HG03571 (cell line): ENCODE results near the gene RECQL.

ENCODE experiments used
- ATAC-seq: cut with Tn5 transposase; IDR thresholded peaks from one replicate; pipeline ENCODE4 v1.9.1; 2021; ENCODE audit not compliant: unreplicated experiment

RECQL gene

GRCh38 chr12:21501258-21502163 lies at the start of gene RECQL, which contains the start of gene GOLT1B:
TSS of gene RECQL (minus strand) at chr12:21501635. CDS start at chr12:21499570, 2,065 bp downstream.
TSS of gene GOLT1B (plus strand) at chr12:21501789. CDS start at chr12:21501924, 135 bp downstream.
- ATAC-seq = peak; percentile 98

DNA sequence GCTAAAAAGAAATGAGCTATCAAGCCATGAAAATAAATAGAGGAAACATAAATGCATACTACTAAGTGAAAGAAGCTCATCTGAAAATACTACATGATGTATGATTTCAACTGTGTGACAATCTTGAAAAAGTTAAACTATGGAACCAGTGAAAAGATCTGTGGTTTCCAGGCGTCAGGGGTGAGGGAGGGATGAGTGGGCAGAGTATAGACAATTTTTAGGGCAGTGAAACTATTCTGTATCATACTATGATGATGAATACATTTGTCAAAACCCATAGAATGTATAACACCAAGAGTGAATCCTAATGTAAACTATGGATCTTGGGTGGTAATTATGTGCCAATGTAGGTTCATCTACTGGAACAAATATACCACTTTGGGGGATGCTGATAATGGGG lies 46.0 kb upstream of the RECQL start:
- no peak for ATAC-seq

- ATAC-seq = no peak
Observed at GRCh38 chr12:21546716-21547115, 45.3 kb upstream of the RECQL start.

DNA sequence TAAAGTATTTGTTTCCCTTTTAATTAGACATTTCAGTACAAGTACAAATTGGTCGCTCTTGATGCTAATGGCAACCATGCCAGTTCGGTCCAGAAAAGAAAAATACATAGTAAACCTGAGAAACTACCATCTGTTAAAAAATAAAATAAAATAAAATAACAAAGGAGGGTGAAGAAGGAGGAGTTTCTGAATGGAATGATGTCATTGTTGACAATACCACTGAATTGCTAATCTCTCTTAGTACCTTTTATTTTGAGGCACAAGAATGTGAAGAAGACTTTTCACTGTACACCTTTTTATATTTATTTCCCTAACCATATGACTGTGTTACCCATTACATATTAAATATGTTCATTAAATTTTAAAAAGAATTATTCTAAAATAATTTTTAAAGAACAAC lies 44.1 kb upstream of the RECQL start:
- no peak for ATAC-seq

DNA sequence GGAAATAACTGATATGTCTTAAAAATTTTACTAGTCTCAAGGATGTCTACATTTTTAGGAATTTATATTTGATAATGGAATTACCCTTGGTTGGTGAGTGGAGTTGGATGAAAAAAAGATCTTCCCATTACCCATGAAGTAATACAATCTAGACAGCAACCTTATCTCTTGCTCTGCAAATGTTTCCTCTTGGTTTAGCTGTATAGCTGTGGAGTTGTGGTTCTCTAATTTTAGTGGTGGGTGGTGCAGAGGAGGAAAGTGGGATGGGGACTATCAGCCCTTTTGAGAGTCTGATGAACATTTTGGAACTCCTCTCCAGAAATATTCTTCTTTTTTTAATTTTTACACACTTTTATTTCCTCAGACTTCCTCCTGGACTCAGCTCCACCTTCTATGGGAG lies 41.7 kb upstream of the RECQL start:
- no peak for ATAC-seq

DNA sequence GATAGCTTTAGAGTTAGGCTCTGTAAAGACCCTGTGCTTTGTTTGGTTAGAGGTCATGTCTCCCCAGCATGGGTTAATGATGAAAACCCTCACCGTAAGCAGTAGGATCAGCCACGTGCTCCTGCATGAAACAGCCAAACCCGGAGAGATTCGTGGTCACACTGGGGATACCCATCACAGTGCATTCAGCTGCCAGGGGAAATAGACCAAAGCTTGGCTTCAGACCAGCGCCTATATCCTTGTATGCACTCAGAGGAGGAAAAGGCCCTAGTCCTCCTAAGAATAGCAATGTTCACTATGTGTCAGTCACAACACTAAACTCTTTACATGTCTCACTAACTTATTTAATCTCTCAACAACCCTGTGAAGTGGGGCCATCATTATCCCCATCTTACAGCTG lies 41.0 kb upstream of the RECQL start:
- ATAC-seq = no peak

DNA sequence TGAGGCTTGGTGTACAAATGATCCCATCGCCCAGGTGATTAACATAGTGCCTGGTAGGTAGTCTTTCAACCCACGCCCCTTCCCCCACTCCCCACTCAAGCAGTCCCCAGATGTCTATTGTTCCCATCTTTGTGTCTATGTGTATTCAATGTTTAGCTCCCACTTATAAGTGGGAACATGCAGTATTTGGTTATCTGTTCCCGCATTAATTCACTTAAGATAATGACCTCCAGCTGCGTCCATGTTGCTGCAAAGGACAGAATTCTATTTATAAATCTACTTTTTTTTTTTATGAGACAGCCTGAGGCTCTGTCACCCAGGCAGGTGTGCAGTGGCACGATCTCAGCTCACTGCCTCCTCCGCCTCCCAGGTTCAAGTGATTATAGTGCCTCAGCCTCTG lies 40.3 kb upstream of the RECQL start:
- ATAC-seq = no peak

DNA sequence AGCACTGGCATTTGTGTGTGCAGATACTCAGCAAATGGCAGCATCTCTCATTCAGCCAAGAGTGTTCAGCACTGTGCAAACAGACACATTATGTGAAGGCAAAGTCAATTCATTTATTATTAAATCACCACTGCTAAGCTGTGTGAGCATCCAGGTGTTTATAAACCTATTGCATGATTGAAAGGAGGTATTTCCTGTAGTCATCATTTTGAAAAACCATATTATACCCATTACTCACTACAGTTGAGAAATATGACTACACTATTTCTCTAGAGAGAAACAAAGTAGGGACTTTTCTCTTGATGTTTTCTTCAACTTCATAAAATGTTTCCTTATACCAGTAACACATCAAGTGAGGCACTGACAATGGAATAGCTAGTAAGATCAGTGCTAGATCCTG lies 38.4 kb upstream of the RECQL start:
- ATAC-seq = no peak

DNA sequence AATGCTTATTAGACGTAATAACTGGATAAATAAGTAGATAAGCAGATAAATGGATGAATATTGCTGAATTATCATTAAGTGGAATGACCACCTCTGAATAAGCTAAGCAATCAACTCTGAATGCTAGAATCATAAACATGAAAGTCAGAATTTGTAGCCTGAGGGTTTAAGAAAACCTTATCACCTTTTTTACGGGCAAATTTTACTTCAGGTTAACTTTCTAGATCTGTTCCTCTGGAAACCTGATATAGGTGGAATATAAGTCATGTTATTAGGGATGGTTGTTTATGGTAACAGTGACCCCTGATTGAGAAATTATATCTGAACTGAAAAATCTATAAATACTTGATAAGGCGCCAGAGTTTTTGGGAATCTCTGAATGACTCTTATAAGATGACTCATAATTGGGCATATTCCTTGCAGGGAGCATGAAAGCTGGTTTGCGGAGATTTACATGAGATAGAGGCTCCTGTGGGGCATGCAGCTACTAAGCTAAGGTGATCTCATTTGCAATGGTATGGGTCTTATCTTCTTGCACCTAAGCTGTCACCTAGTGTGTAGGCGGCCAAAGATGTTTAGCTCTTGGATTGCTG lies 36.7 kb upstream of the RECQL start:
- ATAC-seq = no peak

DNA sequence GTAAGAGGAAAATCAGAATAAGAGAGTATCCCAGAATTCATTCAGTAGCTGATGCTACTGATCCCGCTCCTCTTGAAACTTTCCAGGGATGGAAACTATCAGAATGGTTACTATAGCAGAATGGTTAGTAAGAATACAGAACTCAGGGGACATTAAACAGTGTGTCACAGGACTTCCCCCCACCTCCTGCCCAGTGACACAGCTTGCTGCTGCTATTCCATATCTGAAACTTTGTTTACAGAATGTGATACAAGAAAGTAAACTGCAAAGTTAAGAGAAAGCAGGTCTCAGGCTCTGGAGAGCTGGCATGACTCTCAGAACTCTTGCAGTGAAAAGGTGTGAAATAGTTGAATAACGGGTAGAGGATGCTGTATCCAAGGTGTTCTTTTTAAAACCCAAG lies 28.0 kb upstream of the RECQL start:
- no peak for ATAC-seq

- ATAC-seq = no peak
Observed at GRCh38 chr12:21528953-21529352, 27.5 kb upstream of the RECQL start.

DNA sequence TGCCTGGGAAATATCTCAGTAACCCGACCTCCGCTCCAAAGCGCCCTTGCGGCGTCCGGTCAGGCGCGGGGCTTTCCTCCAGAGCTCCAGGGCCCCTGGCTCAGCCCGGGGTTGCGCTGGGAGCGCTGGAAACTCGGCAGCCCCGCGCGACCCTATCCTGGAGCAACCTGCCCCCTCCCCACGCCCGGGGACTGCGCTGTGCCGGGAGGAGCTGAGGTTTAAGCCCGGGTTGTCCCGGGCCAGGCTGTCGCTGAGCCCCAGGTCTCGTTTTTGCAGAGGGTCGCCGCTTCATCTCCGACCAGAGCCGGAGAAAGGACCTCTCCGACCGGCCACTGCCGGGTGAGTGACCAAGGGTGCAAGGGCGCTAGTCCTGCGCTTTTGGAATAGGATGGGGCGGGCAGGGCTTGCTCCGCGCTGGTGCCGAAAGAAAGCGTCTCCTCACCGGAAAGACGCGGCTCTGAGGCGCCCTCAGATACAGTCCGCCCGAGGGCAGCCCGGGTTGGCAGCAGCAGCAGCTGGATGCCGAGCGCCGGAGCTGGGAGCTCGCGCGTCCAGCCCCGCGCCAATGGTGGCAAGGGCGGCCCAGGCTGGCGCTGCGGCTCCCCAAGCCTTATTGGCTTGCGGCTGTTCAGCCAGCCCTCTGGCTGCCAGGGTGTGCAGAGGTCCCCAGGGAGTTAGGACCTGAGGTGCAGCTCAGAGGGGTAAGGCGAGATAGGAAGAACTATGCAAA lies 26.2 kb upstream of the RECQL start:
- peak; percentile 96 for ATAC-seq

- ATAC-seq = no peak
Observed at GRCh38 chr12:21526721-21527345, 25.4 kb upstream of the RECQL start.

- no peak for ATAC-seq
Observed at GRCh38 chr12:21526053-21526452, 24.6 kb upstream of the RECQL start, which contains the start of gene SPX. TSS of gene SPX (plus strand) at chr12:21526296. CDS start at chr12:21526473, 177 bp downstream.

DNA sequence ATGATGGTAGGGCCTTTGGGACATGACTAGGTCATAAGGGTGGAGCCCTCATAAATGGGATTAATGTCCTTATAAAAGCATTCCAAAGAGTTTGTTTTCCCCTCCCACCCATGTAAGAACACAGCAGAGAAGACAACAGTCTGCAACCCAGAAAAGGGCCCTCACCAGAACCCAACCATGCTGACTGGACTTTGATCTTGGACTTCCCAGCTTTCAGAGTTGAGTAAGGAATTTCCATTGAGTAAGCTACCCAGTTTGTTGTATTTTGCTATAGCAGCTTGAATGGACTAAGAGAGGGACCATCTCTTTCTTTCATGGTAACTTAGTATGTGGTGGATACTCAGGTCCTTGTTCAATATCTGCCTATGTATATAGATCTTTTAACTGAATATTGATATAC lies 21.7 kb upstream of the RECQL start:
- no peak for ATAC-seq

GRCh38 chr12:21521541-21521940 lies 20.1 kb upstream of the RECQL start:
- no peak for ATAC-seq

DNA sequence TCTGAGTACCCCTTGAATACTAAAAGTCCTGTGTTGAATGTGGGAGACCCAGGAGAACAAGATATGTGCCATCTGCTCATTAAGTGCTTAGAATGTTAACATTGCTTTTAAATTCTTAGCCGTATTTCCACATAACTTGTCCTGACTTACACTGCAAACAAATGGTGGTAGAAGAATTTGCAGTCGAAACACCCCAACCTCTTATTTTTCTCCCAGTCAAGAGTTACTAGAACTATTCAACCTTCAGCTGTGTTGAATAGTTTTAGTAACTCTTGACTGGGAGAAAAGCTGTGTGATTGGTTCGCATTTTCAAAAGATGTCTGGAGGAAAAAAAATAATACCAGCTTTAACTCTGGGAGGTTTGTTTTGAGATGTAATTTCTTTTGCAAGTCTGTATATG lies 17.0 kb upstream of the RECQL start:
- no peak for ATAC-seq

- no peak for ATAC-seq
Observed at GRCh38 chr12:21516281-21516680, 14.8 kb upstream of the RECQL start.

DNA sequence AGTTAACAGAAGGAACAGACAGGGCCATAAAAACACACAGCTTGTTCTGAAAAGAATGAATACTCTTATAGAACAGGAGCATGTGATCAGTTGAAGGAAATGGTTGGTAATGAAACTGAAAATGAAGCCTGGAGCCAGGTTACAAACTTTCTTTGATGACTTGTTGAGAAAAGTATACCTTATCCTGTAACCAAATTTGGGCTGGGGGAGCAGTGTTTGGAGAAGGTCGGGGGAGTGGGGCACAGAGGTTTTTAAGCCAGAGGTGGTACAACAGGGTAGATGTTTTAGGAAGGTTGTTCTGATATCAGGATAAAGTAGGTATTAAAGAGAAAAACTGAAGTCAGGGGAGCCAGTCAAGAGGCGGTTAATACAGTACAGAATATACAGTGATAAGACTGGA lies 8.3 kb upstream of the RECQL start:
- peak; percentile 85 for ATAC-seq

DNA sequence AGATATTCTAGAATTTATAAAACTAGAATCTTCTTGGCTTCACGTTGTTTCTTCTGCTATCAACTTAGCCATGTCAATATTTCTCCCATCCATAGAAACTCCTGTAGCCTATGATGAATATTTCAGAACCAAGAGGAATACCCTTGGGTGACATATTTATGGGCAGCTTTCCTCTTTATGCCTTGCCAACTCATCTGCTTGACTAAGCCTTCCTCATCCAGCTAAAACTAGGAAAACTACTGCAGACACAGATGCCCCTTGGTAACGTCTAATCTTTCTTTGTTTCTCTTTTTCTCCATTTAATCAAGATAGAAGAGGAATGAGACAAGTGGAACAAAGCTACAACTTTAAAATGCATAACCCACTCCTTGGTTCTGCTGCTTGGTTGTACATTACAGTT lies 6.4 kb upstream of the RECQL start:
- ATAC-seq = no peak

GRCh38 chr12:21505888-21506287 lies 4.5 kb upstream of the RECQL start:
- no peak for ATAC-seq
